HG03025 (cell line): ENCODE measurements around the gene ARL14.
"Not testable (repeated sequence)": the region's sequence is repeated elsewhere in the genome, so short reads cannot be mapped to it uniquely, and the experiment has no call there.

Experiments used
- ATAC-seq: cut with Tn5 transposase; IDR thresholded peaks from one replicate; pipeline ENCODE4 v1.9.1; 2021; ENCODE audit warnings: mild to moderate bottlenecking, moderate library complexity; ENCODE audit not compliant: unreplicated experiment, low FRiP score

Gene ARL14

DNA sequence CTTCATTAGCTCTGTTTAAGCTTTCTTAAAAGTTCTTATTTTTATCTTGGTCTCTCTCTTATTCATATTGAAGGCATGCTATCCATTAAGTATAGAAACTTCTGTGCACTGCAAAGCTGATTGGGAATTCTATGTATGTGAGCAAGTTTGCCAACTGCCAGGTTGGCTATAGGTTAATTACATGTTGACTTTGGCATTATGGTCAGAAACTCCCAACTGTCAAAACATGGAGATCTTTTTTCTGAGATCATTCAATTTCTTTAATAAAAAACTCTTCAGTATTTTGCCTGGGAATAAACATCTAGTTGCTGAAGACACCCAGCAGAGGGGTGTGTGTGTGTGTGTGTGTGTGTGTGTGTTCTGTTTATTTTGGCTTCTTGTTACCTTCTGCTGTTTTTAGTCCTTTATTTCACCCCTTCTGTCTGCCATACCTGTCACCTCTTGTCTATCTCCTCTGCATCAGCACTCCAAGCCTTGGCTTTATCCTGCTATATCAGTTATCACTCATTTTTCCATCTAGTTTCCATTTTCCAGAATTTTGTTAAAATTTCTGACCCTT is 1.3 kb upstream of the ARL14 start:
- no peak for ATAC-seq

DNA sequence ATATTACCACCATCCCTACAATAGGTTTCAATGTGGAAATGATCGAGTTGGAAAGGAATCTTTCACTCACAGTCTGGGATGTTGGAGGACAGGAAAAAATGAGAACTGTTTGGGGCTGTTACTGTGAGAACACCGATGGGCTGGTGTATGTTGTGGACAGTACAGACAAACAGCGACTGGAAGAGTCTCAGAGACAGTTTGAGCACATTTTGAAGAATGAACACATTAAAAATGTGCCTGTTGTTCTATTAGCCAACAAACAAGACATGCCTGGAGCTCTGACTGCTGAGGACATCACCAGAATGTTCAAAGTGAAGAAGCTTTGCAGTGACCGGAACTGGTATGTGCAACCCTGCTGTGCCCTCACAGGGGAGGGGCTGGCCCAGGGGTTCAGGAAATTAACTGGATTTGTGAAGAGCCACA is 510 bp downstream of the ARL14 start:
- ATAC-seq: no peak

DNA sequence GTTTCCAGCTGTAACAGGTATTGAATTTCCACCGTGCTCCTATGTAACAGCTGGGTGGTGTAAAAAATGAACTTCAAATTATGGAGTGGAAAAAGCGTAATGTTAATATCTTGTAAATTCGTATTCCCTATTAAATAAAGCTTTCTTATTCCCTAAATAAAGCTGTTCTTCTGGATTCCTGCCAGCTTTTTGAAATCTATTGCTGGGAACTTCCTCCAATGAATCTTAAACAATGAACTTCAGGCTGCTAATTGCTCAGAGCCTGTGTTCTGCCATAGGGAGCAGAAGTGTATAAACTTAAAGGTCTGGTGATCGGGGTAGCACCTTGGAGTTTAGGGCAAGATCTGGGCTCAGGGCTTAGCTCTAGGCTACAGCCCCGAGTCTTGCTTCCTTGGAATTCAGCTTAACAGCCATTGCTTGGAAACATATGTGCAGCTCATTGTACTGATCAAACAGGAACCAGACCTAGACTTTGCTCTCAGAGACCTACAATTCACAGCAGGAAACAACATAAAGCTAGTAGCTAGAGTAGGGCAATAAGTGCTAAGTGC is 1.4 kb downstream of the ARL14 start:
- ATAC-seq: no peak

DNA sequence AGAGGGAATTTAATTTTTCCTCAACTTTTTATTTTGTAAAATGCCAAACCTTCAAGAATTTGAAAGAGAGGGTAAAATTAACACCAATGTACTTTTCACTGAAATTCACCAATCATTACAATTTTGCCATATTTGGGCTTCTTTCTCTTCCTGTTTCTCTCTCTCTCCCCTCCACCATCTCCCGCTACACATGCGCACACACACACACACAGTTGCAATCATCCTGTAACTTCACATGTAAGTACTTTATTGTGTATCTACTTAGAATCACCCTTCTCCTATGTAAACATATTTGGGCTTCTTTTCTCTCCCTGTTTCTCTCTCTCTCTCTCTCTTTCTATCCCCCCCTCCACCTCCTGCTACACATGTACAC is 7.4 kb downstream of the ARL14 start:
- ATAC-seq: no peak

DNA sequence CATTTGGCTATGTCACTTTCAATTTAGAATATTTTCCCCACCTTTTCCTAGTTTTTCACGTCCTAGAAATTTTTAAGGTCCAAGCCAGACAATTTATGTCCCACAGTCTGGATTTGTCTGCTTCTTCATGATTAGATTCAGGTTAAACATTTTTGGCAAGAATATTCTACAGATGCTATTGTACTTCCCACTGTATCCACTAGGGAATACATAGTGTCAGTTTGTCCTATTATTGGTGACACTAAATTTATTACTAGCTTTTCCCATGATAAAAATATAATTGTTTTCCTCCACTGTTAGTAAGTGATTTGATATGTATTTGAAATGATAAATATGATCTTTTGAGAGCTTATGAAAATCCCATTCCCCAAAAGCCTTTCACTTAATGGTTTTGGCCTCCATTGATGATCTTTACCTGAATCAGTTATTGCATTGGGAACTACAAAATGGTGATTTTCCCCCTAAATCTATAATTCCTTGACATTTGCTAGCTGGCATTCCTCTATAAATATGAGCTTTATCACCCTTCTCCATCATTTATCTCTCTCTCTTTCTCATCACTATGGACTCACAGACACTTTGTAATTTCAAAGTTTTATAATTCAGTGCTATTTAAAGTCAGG is 8.3 kb downstream of the ARL14 start:
- ATAC-seq: no peak

DNA sequence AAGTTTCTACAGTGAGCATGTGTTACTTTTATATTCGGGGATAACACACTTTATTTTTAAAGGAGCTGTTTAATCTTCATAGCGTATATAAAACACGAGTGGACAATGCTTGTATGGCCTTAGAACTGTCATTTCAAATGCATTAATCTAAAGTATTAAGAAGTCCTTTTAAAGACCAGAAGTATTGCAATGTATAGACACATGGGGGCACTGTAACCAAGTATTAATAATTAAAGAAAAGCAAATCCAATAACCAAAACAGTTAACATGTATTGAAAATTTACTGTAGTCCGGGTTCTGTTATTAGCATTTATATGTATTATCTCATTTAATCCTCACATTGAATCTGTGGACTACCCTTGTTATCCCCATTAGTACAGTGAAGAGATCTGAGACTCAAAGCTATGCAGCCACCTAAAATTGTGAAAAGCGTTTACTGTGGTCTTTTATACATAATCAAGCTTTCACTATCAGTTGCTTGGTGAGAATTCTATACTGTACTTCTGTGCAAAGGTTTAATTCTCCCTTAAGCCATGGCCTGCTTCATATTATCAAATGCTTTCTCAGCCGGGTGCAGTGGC is 10.1 kb downstream of the ARL14 start:
- no peak for ATAC-seq

DNA sequence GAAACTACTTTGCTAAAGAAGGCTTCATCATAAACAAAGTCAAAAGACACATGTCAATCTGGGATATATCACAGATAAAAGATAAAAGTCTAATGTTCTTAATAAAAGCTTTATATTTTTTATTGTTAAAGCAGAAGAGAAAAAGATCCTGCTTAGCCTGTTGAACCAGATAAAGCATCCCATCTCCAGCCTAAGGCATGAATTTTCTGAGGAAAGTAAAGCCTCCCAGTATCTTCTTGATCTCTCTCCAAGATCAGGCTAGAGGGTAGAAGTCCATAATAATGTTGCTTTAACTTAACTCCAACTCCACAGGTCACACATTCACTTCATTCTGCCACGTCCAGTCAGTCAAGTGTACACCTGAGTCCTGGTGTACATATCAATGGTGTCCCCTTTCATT is 14.2 kb downstream of the ARL14 start:
- no peak for ATAC-seq

DNA sequence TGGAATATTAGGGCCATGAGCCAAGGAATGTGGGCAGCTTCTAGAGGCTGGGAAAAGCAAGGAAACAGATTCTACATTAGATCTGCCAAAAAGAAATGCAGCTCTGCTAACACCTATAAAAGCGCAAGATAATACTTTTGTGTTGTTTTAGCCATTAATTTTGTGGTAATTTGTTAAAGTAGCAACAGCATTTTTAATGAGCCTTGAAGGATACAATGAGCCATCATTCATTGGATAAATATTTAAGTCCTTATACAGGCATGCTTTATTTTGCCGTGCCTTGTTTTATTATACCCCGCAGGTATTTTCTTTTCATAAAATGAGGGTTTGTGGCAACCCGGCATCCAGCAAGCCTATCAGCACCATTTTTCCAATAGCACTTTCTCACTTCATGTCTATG is 15.0 kb downstream of the ARL14 start:
- ATAC-seq: no peak

DNA sequence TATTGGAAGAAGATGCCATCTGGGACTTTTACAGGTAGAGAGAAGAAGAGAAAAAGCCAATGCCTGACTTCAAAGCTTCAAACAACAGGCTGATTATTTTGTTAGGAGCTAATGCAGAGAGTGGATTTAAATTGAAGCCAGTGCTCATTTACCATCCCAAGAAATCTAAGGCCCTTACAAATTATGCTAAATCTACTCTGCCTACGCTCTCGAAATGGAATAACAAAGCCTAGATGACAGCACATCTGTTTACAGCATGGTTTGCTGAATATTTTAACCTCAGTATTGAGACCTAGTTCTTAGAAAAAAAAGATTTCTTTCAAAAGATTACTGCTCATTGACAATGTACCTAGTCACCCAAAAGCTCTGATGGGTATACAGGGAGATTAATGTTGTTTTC is 16.2 kb downstream of the ARL14 start:
- ATAC-seq: no peak

DNA sequence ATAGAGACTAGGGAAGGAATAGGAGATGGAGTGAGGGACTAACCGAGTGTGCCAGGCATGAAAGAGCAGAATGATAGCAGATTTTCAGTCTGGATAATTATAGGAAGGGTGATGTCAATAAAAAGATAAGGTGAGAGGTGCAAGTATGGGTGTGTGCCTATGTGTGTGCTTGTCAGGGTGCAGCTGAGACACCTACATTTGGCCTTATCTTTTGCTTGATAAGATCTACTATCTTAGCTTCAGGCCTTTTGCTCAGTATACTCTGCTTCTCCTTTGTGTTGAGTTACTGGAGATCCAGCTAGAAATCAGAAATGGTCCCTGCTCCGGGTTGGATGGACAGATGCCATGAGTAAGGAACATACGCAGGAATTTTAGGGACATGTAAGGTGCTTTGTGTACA is 17.4 kb downstream of the ARL14 start:
- ATAC-seq: no peak

DNA sequence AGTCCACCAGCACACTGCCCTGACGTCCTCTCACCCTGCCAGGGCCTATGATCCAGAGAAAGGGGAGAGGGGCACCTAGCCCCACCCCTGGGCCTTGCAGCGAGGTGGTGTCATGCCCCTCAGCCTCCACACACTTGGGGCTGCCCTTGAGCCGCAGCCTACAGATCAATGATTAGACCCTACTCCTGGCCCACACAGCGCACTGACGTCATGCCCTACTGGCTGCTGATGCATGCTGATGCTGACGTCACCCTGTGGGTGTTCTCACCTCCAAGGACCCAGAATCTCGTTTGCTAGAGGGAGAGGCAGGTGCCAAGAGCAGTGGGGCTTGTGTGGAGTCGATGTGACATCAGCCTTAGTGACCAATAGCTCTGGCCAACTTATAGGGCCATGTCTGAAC is 18.0 kb downstream of the ARL14 start:
- ATAC-seq: no peak

DNA sequence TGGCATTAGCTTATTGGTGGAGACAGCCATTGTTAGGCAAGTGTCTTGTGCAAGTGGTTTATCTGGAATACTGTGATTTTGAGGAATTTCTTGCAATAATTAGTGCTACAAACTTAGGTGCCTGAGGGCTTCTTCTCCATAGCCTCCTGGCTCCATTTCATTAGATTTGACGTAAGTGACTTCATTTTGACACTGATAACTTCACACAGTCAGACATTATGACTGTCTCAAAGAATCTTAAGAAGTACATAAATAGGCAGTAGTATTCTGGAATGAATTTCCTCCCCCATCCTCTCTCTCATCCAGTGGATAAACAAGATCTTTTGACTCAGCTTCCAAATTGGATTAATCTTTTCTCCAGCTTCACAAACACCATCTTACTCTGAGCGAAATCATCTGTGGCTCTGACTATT is 19.0 kb downstream of the ARL14 start:
- no peak for ATAC-seq

DNA sequence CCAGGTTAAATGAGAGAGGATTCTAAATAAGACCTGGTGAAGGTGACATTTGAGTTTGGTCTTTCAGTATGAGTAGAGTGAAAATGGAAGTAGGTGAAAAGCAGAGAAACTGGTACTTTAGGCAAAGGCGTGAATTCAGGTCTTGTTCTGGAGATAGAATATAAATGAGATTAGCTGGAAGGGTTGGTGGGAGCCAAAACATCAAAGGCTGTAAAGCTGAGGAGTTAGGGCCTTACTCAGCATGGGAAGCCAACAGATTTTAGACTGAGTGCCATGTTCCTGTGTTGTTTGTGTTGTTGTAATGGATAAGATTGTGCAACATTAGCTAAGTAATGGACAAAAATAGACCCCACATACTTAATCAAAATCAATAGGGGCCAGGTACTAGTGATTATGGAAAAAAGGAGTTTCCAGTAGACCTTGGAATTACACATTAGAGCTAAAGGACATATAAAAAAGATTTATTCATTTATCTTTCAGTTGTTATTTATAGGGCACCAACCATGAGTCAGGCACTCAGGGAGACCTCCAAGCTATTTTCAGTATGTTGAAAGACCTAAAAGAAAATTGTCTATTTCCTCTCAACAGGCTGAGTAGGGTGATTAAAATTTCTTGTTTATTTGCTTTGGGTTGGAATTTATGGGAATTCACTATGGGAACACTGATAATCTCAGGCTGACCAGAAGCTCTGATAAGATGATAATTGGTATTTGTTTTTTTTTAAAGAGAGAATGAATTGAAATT is 20.8 kb downstream of the ARL14 start:
- ATAC-seq: no peak

DNA sequence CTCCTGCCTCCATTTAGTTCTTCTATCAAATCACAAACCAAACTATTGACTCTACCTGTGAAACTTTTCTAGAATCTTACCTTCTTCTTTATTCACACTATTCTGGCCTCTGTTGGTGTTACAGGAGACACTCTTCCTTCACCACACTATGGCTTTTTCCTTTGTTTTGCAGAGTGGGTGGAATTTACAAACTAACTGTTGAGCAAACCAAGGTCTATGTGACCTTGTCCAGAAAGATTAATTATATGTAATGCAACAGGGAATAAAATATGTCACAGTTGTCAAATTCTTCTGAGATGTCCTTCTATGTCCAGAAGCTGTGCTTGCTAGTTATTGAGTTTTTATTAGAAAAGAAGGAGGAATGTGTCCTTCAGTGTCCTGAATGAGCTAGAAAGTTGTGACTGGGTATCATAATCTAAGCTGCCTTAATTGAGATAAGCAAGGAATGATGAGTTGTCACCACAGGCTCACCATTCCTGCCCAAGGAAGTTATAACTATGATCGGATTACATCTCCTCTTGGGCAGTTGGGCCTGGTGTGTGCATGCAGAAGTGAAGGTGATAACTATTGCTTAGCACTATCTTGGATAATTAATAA is 21.7 kb downstream of the ARL14 start:
- no peak for ATAC-seq

DNA sequence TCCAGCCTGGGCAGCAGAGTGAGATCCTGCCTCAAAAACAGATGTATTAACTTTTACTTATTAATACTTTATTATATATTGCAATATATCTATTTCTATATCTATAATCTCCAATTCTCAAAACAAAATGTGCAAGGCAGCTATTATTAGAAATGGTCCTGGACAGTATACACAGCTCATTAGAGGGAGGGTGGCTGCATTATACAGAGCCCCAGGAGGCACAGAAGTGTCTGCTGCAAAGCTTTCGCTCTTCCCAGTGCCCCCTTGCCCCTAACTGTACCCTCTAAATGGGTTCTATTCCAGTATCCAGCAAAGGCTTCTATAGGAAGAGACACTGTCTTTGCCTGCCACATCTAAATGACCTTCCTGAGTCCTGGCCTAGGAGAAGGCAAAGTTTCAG is 24.5 kb downstream of the ARL14 start:
- no peak for ATAC-seq

DNA sequence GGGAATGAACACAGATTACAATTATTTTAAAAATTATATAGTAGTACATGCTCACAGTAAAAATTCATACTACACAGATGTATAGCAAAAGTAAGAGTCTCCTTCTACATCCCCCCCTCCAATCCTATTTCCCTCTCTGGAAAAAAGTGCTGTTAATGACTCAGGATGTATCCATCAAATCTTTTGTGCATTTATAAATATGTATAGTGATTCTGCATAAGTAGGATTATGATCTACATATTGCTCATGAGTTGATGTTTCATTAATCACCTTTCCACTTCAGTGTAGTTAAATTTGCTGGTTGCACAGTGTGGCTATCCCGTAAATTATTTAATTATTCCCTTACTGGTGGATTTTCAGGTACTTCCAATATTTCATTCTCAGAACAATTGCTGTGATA is 25.3 kb downstream of the ARL14 start:
- no peak for ATAC-seq

DNA sequence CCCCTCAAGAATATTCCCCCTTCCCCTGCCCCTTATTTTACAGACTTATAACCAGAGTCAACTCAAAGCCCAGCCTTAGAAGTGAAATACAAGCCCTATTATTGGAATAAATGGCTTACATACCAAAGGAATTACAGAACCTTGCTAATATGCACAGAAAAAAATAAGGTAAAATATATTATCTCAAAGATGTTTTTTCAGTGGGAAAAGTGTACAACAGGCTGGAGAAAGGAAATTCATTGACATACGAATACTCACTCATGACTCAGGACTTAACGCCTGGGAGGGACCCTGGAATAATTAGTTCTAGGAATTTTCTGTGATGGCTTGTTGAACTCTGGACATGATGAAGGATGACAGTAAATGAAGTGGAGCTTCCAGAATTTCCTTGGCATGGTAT is 27.0 kb downstream of the ARL14 start:
- no peak for ATAC-seq

DNA sequence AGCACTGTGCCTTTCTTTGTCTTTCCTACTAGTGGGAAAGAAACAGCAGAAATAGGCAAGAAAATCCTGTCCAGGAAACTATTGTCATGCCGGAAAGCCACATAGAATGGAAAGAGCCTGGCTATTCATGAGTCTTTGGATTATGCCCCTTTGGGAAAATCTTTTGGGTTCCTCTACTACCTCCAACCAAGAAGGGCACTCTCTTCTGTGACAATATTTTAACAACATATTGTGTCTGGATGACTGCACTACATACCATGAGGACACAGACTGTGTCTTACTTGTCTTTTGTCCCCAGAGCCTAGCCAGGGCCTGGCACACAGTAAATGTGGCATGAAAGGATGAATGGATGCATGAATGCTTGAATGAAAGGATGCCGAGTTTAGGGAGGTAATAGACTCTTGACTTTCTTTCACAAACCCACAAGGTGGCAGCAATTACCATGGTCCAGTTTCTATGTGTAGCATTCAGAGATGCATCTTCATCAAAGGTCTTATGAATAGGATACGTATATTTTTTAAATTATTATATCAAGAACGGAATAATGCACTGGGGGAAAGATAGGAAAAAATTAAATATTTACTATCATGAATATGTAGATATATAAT is 30.3 kb downstream of the ARL14 start:
- ATAC-seq: no peak

DNA sequence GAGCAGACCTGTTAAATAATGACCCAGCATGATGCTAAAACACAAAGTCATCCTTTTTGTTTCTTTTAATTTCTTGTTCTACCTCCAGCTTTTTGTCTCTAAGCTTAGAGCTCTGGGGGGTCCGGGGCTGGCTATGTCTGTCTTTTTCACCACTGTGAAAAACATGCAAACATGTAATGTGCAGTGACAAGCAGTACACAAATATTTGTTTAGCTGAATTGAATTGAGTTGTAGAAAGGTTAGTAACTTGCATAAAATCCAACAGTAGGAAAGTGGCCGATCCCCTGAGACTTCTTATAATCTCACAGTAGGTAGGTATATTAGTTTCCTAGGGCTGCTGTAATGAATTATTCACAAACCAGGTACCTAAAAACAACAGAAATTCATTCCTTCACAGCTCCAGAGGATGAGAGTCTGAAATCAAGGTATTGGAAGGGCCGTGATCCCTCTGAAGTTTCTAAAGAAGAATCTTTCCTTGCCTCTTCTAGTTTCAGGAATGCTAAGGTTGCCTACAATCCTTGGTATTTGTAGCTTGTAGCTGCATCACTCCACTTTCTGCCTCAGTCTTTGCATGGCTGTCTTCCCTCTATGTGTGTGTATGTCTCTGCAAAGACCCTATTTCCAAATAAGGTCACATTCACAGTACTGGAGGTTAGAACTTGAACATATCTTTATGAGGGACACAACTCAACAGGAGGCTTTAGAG is 32.7 kb downstream of the ARL14 start:
- no peak for ATAC-seq

DNA sequence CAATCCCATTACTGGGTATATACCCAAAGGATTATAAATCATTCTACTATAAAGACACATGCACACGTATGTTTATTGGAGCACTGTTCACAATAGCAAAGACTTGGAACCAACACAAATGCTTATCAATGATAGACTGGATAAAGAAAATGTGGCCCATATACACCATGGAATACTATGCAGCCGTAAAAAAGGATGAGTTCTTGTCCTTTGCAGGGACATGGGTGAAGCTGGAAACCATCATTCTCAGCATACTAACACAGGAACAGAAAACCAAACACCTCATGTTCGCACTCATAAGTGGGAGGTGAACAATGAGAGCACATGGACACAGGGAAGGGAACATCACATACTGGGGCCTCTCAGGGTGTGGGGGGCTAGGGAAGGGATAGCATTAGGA is 36.2 kb downstream of the ARL14 start:
- not testable (repeated sequence) for ATAC-seq
